ENCODE data around the gene LGI1. TPM values are rescaled to one million over a fixed set of nuclear protein-coding genes. Genes with fewer than 3 reads are reported as not detected.

LGI1 gene
- total RNA-seq, 1 donor from 2014 or later, result 0.26 TPM

DNA sequence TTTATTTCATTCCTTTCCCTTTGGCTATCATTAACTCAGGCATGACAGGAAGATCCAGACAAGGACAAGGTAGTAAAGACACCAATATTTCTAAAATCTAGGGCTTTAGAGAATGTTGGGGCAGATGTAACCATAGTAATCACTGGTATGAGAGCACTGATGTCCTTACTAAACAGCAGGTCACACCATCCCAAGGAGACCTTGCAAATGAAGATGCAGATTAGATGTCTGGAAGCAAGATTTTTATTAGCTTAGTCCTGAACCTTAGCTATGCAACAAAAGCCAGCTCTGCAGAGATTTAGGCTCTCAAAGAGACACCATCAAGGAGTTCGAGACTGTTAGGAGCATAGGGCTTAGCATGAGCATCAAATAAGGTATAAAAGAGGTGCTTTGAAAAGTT is 31.7 kb upstream of the LGI1 start:
- H3K27me3 Mint-ChIP-seq (ENCODE audit: unreplicated experiment), result peaks cover 2% of the 10 kb centered on the region
- no peak overlapping the region for H3K27ac Mint-ChIP-seq (ENCODE audit: unreplicated experiment)
- H3K4me3 Mint-ChIP-seq (ENCODE audit: unreplicated experiment), result no peak overlapping the region
- no peaks in the 10 kb centered on the region for H3K4me1 Mint-ChIP-seq (ENCODE audit: unreplicated experiment)
- H3K9me3 Mint-ChIP-seq (ENCODE audit: unreplicated experiment), result no peaks in the 10 kb centered on the region
- TF ChIP-seq, protein P1, sequence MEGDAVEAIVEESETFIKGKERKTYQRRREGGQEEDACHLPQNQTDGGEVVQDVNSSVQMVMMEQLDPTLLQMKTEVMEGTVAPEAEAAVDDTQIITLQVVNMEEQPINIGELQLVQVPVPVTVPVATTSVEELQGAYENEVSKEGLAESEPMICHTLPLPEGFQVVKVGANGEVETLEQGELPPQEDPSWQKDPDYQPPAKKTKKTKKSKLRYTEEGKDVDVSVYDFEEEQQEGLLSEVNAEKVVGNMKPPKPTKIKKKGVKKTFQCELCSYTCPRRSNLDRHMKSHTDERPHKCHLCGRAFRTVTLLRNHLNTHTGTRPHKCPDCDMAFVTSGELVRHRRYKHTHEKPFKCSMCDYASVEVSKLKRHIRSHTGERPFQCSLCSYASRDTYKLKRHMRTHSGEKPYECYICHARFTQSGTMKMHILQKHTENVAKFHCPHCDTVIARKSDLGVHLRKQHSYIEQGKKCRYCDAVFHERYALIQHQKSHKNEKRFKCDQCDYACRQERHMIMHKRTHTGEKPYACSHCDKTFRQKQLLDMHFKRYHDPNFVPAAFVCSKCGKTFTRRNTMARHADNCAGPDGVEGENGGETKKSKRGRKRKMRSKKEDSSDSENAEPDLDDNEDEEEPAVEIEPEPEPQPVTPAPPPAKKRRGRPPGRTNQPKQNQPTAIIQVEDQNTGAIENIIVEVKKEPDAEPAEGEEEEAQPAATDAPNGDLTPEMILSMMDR (IDR thresholded peaks at IDR 0.05; ENCODE audit: unreplicated experiment), result no peak
- DNase-seq (ENCODE audit: low spot score), result no peak
- no peaks in the 10 kb centered on the region for H3K36me3 Mint-ChIP-seq (ENCODE audit: low read depth, unreplicated experiment)

DNA sequence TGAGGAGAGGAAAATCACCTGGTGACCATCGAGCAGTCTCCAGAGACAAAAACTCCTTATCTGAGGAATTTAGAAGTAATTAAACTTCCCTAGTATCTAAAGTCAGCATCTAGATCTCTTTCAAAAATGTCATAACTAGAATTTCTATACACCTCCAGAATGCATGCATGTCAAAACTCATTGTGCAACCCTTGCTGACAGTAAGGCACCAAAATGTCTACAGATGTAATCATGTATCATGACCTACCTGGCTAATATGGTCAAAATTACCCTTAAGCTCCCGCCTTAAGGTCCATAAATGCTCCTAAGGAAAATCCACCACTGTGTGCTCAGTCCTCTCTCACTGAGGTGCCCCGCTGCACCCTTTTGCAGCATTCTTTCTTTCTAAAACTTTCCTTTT is 16.4 kb upstream of the LGI1 start:
- Mint-ChIP-seq H3K9me3 (ENCODE audit: unreplicated experiment) (no peaks in the 10 kb centered on the region), H3K4me3 (ENCODE audit: unreplicated experiment) (no peak overlapping the region), H3K36me3 (ENCODE audit: low read depth, unreplicated experiment) (no peaks in the 10 kb centered on the region), H3K27ac (ENCODE audit: unreplicated experiment) (no peak overlapping the region), H3K27me3 (ENCODE audit: unreplicated experiment) (no peaks in the 10 kb centered on the region), H3K4me1 (ENCODE audit: unreplicated experiment) (no peaks in the 10 kb centered on the region)
- TF ChIP-seq, protein P1 (IDR thresholded peaks at IDR 0.05; ENCODE audit: unreplicated experiment), result no peak
- DNase-seq (ENCODE audit: low spot score), result no peak

DNA sequence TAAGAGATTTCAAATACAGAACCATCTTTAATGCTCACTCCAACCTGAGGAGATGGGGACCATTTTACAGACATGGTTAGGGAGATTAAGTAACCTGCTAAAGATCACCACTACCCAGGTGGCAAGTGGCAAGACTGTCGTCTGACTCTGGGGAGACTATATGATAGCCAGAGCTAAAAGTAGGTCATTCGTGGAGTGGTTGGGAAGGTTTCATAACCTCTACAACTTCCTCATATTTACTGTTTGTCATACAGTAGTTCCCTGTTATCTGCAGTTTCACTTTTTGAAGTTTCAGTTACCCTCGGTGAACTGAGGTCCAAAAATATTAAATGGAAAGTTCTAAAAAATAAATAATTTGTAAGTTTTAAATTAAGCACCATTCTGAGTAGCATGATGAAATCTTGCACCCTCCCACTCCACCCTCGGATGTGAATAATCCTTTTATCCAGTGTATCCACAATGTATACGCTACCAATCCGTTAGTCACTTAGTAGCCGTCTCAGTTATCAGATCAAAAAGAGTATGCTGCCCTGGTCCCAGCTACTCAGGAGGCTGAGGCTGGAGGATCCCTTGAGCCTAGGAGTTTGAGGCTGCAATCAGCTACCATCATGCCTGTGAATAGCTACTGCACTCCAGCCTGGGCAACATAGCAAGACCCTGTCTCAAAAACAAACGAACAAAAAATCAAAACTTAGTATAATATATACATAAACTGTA is 14.9 kb upstream of the LGI1 start:
- no peaks in the 10 kb centered on the region for H3K36me3 Mint-ChIP-seq (ENCODE audit: low read depth, unreplicated experiment)
- H3K4me1 Mint-ChIP-seq (ENCODE audit: unreplicated experiment), result no peaks in the 10 kb centered on the region
- no peaks in the 10 kb centered on the region for H3K9me3 Mint-ChIP-seq (ENCODE audit: unreplicated experiment)
- H3K27me3 Mint-ChIP-seq (ENCODE audit: unreplicated experiment), result no peaks in the 10 kb centered on the region
- TF ChIP-seq, protein P1 (IDR thresholded peaks at IDR 0.05; ENCODE audit: unreplicated experiment), result no peak
- DNase-seq (ENCODE audit: low spot score), result no peak
- H3K27ac Mint-ChIP-seq (ENCODE audit: unreplicated experiment), result no peak overlapping the region
- H3K4me3 Mint-ChIP-seq (ENCODE audit: unreplicated experiment), result no peak overlapping the region

DNA sequence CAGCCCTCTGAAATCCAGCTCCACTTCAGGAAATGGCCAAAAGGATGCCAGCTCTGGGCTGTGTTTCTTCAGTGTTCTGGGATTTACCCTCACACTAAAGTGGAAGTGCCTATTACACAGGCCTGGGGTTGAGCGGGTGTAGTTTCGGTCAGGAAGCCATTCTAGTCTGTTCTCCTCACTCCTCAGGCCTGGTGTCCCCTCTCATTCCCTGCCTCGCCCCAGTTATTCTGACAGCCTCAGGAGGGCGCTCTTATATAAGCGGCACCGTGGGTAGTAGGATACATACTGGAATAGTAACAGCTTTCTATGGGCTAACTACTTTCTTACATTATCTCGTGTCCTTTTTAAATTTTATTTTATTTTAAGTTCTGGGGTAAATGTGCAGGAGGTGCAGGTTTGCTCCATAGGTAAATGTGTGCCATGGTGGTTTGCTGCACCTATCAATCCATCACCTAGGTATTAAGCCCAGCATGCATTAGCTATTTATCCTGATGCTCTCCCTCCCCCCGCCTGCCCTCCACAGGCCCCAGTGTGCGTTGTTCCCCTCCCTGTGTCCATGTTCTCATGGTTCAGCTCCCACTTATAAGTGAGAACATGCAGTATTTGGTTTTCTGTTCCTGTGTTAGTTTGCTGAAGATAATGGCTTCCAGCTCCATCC is 12.2 kb upstream of the LGI1 start:
- TF ChIP-seq, protein P1 (IDR thresholded peaks at IDR 0.05; ENCODE audit: unreplicated experiment), result peak; percentile 37
- no peak overlapping the region for H3K27ac Mint-ChIP-seq (ENCODE audit: unreplicated experiment)
- H3K27me3 Mint-ChIP-seq (ENCODE audit: unreplicated experiment), result no peaks in the 10 kb centered on the region
- DNase-seq (ENCODE audit: low spot score), result peak; percentile 60
- no peaks in the 10 kb centered on the region for H3K36me3 Mint-ChIP-seq (ENCODE audit: low read depth, unreplicated experiment)
- H3K9me3 Mint-ChIP-seq (ENCODE audit: unreplicated experiment), result no peaks in the 10 kb centered on the region
- no peak overlapping the region for H3K4me3 Mint-ChIP-seq (ENCODE audit: unreplicated experiment)
- H3K4me1 Mint-ChIP-seq (ENCODE audit: unreplicated experiment), result peaks cover 6% of the 10 kb centered on the region

DNA sequence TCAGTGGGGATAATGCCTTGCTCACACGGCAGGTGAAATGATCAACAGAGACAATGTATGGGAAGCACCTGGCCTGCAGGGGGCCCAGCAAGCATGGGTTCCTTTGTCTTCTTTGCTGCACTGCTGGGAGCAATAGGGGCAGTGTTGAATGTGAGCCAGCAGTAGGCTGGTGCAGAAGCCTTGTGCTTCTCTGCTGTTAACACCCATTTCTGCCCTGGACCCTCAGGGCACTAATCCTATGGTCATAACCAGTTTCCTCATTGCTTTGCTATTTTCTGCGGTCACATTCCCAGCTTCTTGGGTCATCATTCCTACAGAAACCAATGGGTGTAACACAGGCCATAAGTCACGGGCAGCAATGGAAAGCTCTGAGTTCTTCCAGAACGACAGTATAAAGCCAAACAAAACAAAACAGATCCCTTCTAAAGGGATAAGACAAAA is 10.9 kb upstream of the LGI1 start:
- no peak overlapping the region for H3K27ac Mint-ChIP-seq (ENCODE audit: unreplicated experiment)

More for the DNA sequence above, 10.9 kb upstream of the LGI1 start:
- Mint-ChIP-seq H3K4me3 (ENCODE audit: unreplicated experiment) (no peak overlapping the region), H3K4me1 (ENCODE audit: unreplicated experiment) (peaks cover 11% of the 10 kb centered on the region), H3K9me3 (ENCODE audit: unreplicated experiment) (no peaks in the 10 kb centered on the region), H3K36me3 (ENCODE audit: low read depth, unreplicated experiment) (no peaks in the 10 kb centered on the region), H3K27me3 (ENCODE audit: unreplicated experiment) (no peaks in the 10 kb centered on the region)
- TF ChIP-seq, protein P1 (IDR thresholded peaks at IDR 0.05; ENCODE audit: unreplicated experiment), result peak; percentile 23
- DNase-seq (ENCODE audit: low spot score), result peak; percentile 17
